ENCODE data around the gene ARHGAP18.

ARHGAP18 gene

GRCh38 chr6:129701721-129702455 is 8.1 kb downstream of the ARHGAP18 start:
- DNase-seq = peak in 2 of 3 donors; percentile 44 to 57
- ChIA-PET POLR2A (no interaction called here), CTCF (interaction anchor here (1.2 kb wide), 1 partner anchor 80 kb away, joined by 3 read pairs; no protein-coding TSS in a partner anchor)
- Histone ChIP-seq H3K27me3 (replicated peaks in 2 of 5; ENCODE audit: control insufficient read depth in 4 of 5, insufficient read depth in 5 of 5, low read length in 4 of 5) (no peaks in the 10 kb centered on the region), H3K27ac (ENCODE audit: insufficient read depth in 1 of 2, low read depth in 1 of 2, low read length in 2 of 2, poor library complexity in 1 of 2, severe bottlenecking in 2 of 2) (no peak overlapping the region), H3K9me3 (ENCODE audit: control extremely low read depth in 1 of 5, control insufficient read depth in 4 of 5, insufficient read depth in 2 of 5, low read depth in 1 of 5, low read length in 4 of 5) (peaks cover 0 to 2% (median 0%) of the 10 kb centered on the region in 5 experiments), H3K4me3 (ENCODE audit: control insufficient read depth in 1 of 7, extremely low read depth in 1 of 7, insufficient read depth in 4 of 7, low read depth in 2 of 7, low read length in 6 of 7) (no peak overlapping the region), H3K36me3 (ENCODE audit: control insufficient read depth in 4 of 4, insufficient read depth in 4 of 4, low read length in 3 of 4) (peaks cover 0 to 7% (median 0%) of the 10 kb centered on the region in 4 experiments), H3K4me1 (ENCODE audit: control extremely low read depth in 1 of 4, control insufficient read depth in 4 of 4, insufficient read depth in 4 of 4, low read length in 3 of 4) (peaks cover 0 to 10% (median 1%) of the 10 kb centered on the region in 4 experiments)
- WGBS (ENCODE audit: insufficient coverage) = 94% methylated on average over 2 of the region's 4 CpGs

GRCh38 chr6:129700666-129701065 is 9.3 kb downstream of the ARHGAP18 start:
- no peak overlapping the region for H3K4me3 ChIP-seq (ENCODE audit: control insufficient read depth in 1 of 7, extremely low read depth in 1 of 7, insufficient read depth in 4 of 7, low read depth in 2 of 7, low read length in 6 of 7)
- peaks cover 3 to 20% (median 5%) of the 10 kb centered on the region in 4 experiments for H3K4me1 ChIP-seq (ENCODE audit: control extremely low read depth in 1 of 4, control insufficient read depth in 4 of 4, insufficient read depth in 4 of 4, low read length in 3 of 4)
- no peak overlapping the region for H3K27ac ChIP-seq (ENCODE audit: insufficient read depth in 1 of 2, low read depth in 1 of 2, low read length in 2 of 2, poor library complexity in 1 of 2, severe bottlenecking in 2 of 2)
- ChIA-PET POLR2A (interaction anchor here (1.0 kb wide), 1 partner anchor 10 kb away, joined by 4 read pairs; the partner anchor contains the start of gene ARHGAP18), CTCF (interaction anchor here (1.0 to 1.8 kb wide), 5 partner anchors 9 to 29 kb away, joined by 3 to 9 read pairs (median 4); no protein-coding TSS in a partner anchor)
- 100% methylated on average over 1 of the region's 2 CpGs for WGBS (ENCODE audit: insufficient coverage)
- peaks cover 0 to 2% (median 0%) of the 10 kb centered on the region in 5 experiments for H3K9me3 ChIP-seq (ENCODE audit: control extremely low read depth in 1 of 5, control insufficient read depth in 4 of 5, insufficient read depth in 2 of 5, low read depth in 1 of 5, low read length in 4 of 5)
- no peak for DNase-seq
- peaks cover 0 to 2% (median 0%) of the 10 kb centered on the region in 4 experiments for H3K36me3 ChIP-seq (ENCODE audit: control insufficient read depth in 4 of 4, insufficient read depth in 4 of 4, low read length in 3 of 4)
- H3K27me3 ChIP-seq (replicated peaks in 2 of 5; ENCODE audit: control insufficient read depth in 4 of 5, insufficient read depth in 5 of 5, low read length in 4 of 5) = no peaks in the 10 kb centered on the region

GRCh38 chr6:129699659-129700058 is 10.3 kb downstream of the ARHGAP18 start:
- H3K4me3 ChIP-seq (ENCODE audit: control insufficient read depth in 1 of 7, extremely low read depth in 1 of 7, insufficient read depth in 4 of 7, low read depth in 2 of 7, low read length in 6 of 7) = no peak overlapping the region
- ChIA-PET CTCF (interaction anchor here (0.9 to 1.8 kb wide), 8 partner anchors 10 to 30 kb away, joined by 3 to 9 read pairs (median 4); no protein-coding TSS in a partner anchor), POLR2A (no interaction called here)
- peaks cover 3 to 30% (median 11%) of the 10 kb centered on the region in 4 experiments for H3K4me1 ChIP-seq (ENCODE audit: control extremely low read depth in 1 of 4, control insufficient read depth in 4 of 4, insufficient read depth in 4 of 4, low read length in 3 of 4)
- H3K36me3 ChIP-seq (ENCODE audit: control insufficient read depth in 4 of 4, insufficient read depth in 4 of 4, low read length in 3 of 4) = no peaks in the 10 kb centered on the region
- no peaks in the 10 kb centered on the region for H3K27me3 ChIP-seq (replicated peaks in 2 of 5; ENCODE audit: control insufficient read depth in 4 of 5, insufficient read depth in 5 of 5, low read length in 4 of 5)
- no peak for DNase-seq
- peaks cover 0 to 2% (median 0%) of the 10 kb centered on the region in 5 experiments for H3K9me3 ChIP-seq (ENCODE audit: control extremely low read depth in 1 of 5, control insufficient read depth in 4 of 5, insufficient read depth in 2 of 5, low read depth in 1 of 5, low read length in 4 of 5)
- H3K27ac ChIP-seq (ENCODE audit: insufficient read depth in 1 of 2, low read depth in 1 of 2, low read length in 2 of 2, poor library complexity in 1 of 2, severe bottlenecking in 2 of 2) = no peak overlapping the region
- WGBS (ENCODE audit: insufficient coverage) = no CpG with 5 or more reads among the region's 2 CpGs

GRCh38 chr6:129698430-129698829 is 11.5 kb downstream of the ARHGAP18 start:
- ChIA-PET CTCF (interaction anchor here (1.3 to 1.8 kb wide), 2 partner anchors 10 to 26 kb away, joined by 3 to 9 read pairs; no protein-coding TSS in a partner anchor), POLR2A (interaction anchor here (1.0 kb wide), 1 partner anchor 11 kb away, joined by 3 read pairs; the partner anchor contains the start of gene ARHGAP18)
- H3K27ac ChIP-seq (ENCODE audit: insufficient read depth in 1 of 2, low read depth in 1 of 2, low read length in 2 of 2, poor library complexity in 1 of 2, severe bottlenecking in 2 of 2) = no peak overlapping the region
- no peak for DNase-seq
- peaks cover 3 to 36% (median 11%) of the 10 kb centered on the region in 4 experiments for H3K4me1 ChIP-seq (ENCODE audit: control extremely low read depth in 1 of 4, control insufficient read depth in 4 of 4, insufficient read depth in 4 of 4, low read length in 3 of 4)
- no peaks in the 10 kb centered on the region for H3K27me3 ChIP-seq (replicated peaks in 2 of 5; ENCODE audit: control insufficient read depth in 4 of 5, insufficient read depth in 5 of 5, low read length in 4 of 5)
- peaks cover 0 to 2% (median 0%) of the 10 kb centered on the region in 5 experiments for H3K9me3 ChIP-seq (ENCODE audit: control extremely low read depth in 1 of 5, control insufficient read depth in 4 of 5, insufficient read depth in 2 of 5, low read depth in 1 of 5, low read length in 4 of 5)
- H3K4me3 ChIP-seq (ENCODE audit: control insufficient read depth in 1 of 7, extremely low read depth in 1 of 7, insufficient read depth in 4 of 7, low read depth in 2 of 7, low read length in 6 of 7) = no peak overlapping the region
- H3K36me3 ChIP-seq (ENCODE audit: control insufficient read depth in 4 of 4, insufficient read depth in 4 of 4, low read length in 3 of 4) = no peaks in the 10 kb centered on the region
- 97% methylated on average over 5 of the region's 9 CpGs for WGBS (ENCODE audit: insufficient coverage)

- POLR2A ChIA-PET = no interaction called here
- H3K9me3 ChIP-seq (ENCODE audit: control extremely low read depth in 1 of 5, control insufficient read depth in 4 of 5, insufficient read depth in 2 of 5, low read depth in 1 of 5, low read length in 4 of 5) = peaks cover 0 to 2% (median 0%) of the 10 kb centered on the region in 5 experiments
- no peaks in the 10 kb centered on the region for H3K27me3 ChIP-seq (replicated peaks in 2 of 5; ENCODE audit: control insufficient read depth in 4 of 5, insufficient read depth in 5 of 5, low read length in 4 of 5)
- no peaks in the 10 kb centered on the region for H3K36me3 ChIP-seq (ENCODE audit: control insufficient read depth in 4 of 4, insufficient read depth in 4 of 4, low read length in 3 of 4)
- 100% methylated on average over 2 of the region's 2 CpGs for WGBS (ENCODE audit: insufficient coverage)
- H3K4me1 ChIP-seq (ENCODE audit: control extremely low read depth in 1 of 4, control insufficient read depth in 4 of 4, insufficient read depth in 4 of 4, low read length in 3 of 4) = peaks cover 3 to 42% (median 11%) of the 10 kb centered on the region in 4 experiments
- H3K4me3 ChIP-seq (ENCODE audit: control insufficient read depth in 1 of 7, extremely low read depth in 1 of 7, insufficient read depth in 4 of 7, low read depth in 2 of 7, low read length in 6 of 7) = no peak overlapping the region
- H3K27ac ChIP-seq (ENCODE audit: insufficient read depth in 1 of 2, low read depth in 1 of 2, low read length in 2 of 2, poor library complexity in 1 of 2, severe bottlenecking in 2 of 2) = no peak overlapping the region
- DNase-seq = no peak
- CTCF ChIA-PET = interaction anchor here (1.0 kb wide), 1 partner anchor 100 kb away, joined by 6 read pairs; no protein-coding TSS in a partner anchor
Measured at GRCh38 chr6:129697788-129698187, 12.2 kb downstream of the ARHGAP18 start.

- H3K4me1 ChIP-seq (ENCODE audit: control extremely low read depth in 1 of 4, control insufficient read depth in 4 of 4, insufficient read depth in 4 of 4, low read length in 3 of 4) = peaks cover 3 to 51% (median 11%) of the 10 kb centered on the region in 4 experiments
- no peak overlapping the region for H3K4me3 ChIP-seq (ENCODE audit: control insufficient read depth in 1 of 7, extremely low read depth in 1 of 7, insufficient read depth in 4 of 7, low read depth in 2 of 7, low read length in 6 of 7)
- no peaks in the 10 kb centered on the region for H3K27me3 ChIP-seq (replicated peaks in 2 of 5; ENCODE audit: control insufficient read depth in 4 of 5, insufficient read depth in 5 of 5, low read length in 4 of 5)
- WGBS (ENCODE audit: insufficient coverage) = 96% methylated on average over 3 of the region's 3 CpGs
- no peak for DNase-seq
- H3K27ac ChIP-seq (ENCODE audit: insufficient read depth in 1 of 2, low read depth in 1 of 2, low read length in 2 of 2, poor library complexity in 1 of 2, severe bottlenecking in 2 of 2) = no peak overlapping the region
- ChIA-PET CTCF (interaction anchor here (1.0 kb wide), 1 partner anchor 99 kb away, joined by 6 read pairs; no protein-coding TSS in a partner anchor), POLR2A (no interaction called here)
- H3K36me3 ChIP-seq (ENCODE audit: control insufficient read depth in 4 of 4, insufficient read depth in 4 of 4, low read length in 3 of 4) = no peaks in the 10 kb centered on the region
- H3K9me3 ChIP-seq (ENCODE audit: control extremely low read depth in 1 of 5, control insufficient read depth in 4 of 5, insufficient read depth in 2 of 5, low read depth in 1 of 5, low read length in 4 of 5) = peaks cover 0 to 2% (median 0%) of the 10 kb centered on the region in 5 experiments
Measured at GRCh38 chr6:129696843-129697242, 13.1 kb downstream of the ARHGAP18 start.

Data from common myeloid progenitor, CD34-positive (primary cell).